ENCODE data around the gene CPVL.

The CPVL gene

DNA sequence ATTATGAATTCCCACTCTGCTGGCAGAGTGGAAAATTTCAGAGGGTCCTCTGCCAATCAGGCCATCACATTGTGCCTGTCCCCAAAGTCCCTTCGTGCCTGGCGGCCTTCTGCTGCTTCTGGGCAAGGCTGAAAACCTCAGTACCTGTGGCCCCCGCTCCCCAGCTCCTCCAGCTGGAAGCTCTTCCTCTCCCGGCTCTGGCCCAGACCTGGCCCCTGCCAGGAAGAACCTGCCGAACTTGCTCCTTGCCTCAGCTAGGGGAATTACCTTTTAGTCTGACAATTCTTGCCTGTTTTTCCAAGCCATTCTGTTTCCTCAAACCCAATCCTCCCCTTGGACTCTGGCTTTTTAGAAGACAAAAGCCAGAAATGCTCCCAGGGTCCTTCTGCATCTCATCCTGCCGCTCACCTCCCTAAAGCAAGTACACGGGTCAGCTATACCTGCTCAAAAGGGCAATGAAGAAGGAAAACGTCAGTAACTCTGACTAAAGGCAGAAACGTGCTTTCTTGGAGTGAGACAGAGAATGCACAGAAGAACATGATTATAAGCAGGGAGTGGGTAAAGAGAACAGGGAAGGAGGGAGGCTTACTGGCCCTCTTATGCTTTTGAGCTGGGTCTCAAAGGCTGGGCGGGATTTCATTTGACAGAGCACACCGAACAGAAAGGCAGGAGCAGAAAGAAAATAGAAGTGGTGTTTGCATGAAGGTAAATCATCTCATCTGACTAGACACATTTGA, 160.1 kb downstream of the CPVL start:
- TF ChIP-seq CTCF (conservative IDR thresholded peaks at IDR 0.05): no peak
- no peak overlapping the region for H3K27ac ChIP-seq

- no peak overlapping the region for H3K27ac ChIP-seq
- TF ChIP-seq CTCF (conservative IDR thresholded peaks at IDR 0.05): no peak
These were observed 161.7 kb downstream of the CPVL start for GRCh38 chr7:28984631-28985030.

DNA sequence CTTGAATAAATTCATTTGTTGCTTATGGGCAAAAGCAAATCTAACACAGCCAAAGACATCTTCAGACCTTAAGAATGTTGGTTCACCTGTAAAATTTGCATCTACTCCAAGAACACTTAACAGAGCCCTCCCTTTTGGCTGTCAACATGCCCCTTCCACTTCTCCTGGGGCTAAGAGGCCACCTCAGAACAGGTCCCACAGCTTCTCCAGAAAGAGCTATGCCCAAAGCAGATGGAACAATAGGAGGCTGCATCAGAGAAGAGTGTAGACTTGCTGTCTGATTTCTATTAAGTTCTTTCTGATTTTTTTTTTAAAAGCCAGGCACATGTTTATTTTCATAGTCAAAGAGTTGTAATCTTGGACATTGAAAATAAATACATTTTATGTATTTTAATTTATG, 162.1 kb downstream of the CPVL start:
- H3K27ac ChIP-seq: no peak overlapping the region
- no peak for TF ChIP-seq CTCF (conservative IDR thresholded peaks at IDR 0.05)

- no peak overlapping the region for H3K27ac ChIP-seq
- TF ChIP-seq CTCF (conservative IDR thresholded peaks at IDR 0.05): no peak
These were observed 162.7 kb downstream of the CPVL start for GRCh38 chr7:28983396-28984190.

- TF ChIP-seq CTCF (conservative IDR thresholded peaks at IDR 0.05): no peak
- no peak overlapping the region for H3K27ac ChIP-seq
These were observed 165.2 kb downstream of the CPVL start for GRCh38 chr7:28981161-28981465.

GRCh38 chr7:28980451-28981160, 165.7 kb downstream of the CPVL start:
- H3K27ac ChIP-seq: no peak overlapping the region
- TF ChIP-seq CTCF (conservative IDR thresholded peaks at IDR 0.05): no peak

DNA sequence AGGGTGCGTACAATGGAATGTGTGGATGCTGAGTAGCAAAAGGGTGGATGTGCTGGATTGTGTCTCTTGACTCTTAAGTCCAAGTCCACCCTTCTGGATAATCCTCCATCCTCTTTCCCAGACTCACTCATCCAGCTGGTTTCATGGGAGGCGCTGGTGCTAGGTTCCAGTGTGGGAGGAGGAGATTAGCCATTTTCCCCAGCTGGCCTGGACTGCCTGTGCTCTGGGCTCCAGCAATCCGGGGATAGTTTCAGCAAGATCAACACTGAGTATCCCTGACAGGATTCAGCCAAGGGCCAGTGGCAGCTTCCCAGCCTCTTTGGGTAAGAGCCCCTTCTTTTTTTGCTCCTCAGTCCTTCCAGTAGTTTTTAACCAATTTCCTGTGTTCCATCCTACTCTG, 166.6 kb downstream of the CPVL start:
- no peak for TF ChIP-seq CTCF (conservative IDR thresholded peaks at IDR 0.05)
- no peak overlapping the region for H3K27ac ChIP-seq

Data from VCaP (cell line).